ENCODE data around the gene KLHL6. TPM values are rescaled to one million over a fixed set of nuclear protein-coding genes. Genes with fewer than 3 reads are reported as not detected.

The KLHL6 gene
- total RNA-seq, result 5.9 and 7.5 TPM in 2 replicates

GRCh38 chr3:183555541-183556081, at the start of gene KLHL6:
Gene KLHL6 (minus strand): TSS chr3:183555706. CDS start chr3:183555653, 53 bp downstream.

Other genes with a start within 250 kb of the KLHL6 start
- gene MCF2L2, start 127.1 kb downstream of the KLHL6 start, total RNA-seq, result 0.38 and 1.2 TPM in 2 replicates
- gene KLHL24, start 79.9 kb upstream of the KLHL6 start, total RNA-seq, result 69.4 and 73.7 TPM in 2 replicates
- gene YEATS2, start 142.1 kb upstream of the KLHL6 start, total RNA-seq, result 34.1 and 50.5 TPM in 2 replicates